DND-41 (cell line): ENCODE data around the gene RYR2.

Experiments
- CTCF ChIP-seq: IDR thresholded peaks from 2 replicates; pipeline ENCODE4 v1.5.1; 2012; ENCODE audit warnings: borderline replicate concordance, low read length, moderate library complexity, mild to moderate bottlenecking; ENCODE audit not compliant: poor library complexity, severe bottlenecking; ENCODE audit errors: extremely low read depth
- EZH2 ChIP-seq: IDR thresholded peaks from 3 replicates; pipeline ENCODE4 v1.6.1; 2012; ENCODE audit warnings: borderline replicate concordance, low read depth, mild to moderate bottlenecking, moderate library complexity, low read length, inconsistent platforms; ENCODE audit not compliant: severe bottlenecking

- TF ChIP-seq CTCF: no peak
- no peak for TF ChIP-seq EZH2
Measured at GRCh38 chr1:237013608-237014007, 28.4 kb upstream of the RYR2 start.
